Measurements from ENCODE around the gene KCNH8.

KCNH8 gene

GRCh38 chr3:19334120-19334519 is 185.8 kb downstream of the KCNH8 start:
- no peak for DNase-seq (ENCODE audit: low read depth, low spot score)
- H3K4me3 ChIP-seq (ENCODE audit: low read length) = no peak overlapping the region

GRCh38 chr3:19338769-19339168 is 190.5 kb downstream of the KCNH8 start:
- no peak overlapping the region for H3K4me3 ChIP-seq (ENCODE audit: low read length)
- DNase-seq (ENCODE audit: low read depth, low spot score) = no peak

- no peak overlapping the region for H3K4me3 ChIP-seq (ENCODE audit: low read length)
Observed at GRCh38 chr3:19342389-19342788, 194.1 kb downstream of the KCNH8 start.

GRCh38 chr3:19346759-19347158 is 198.4 kb downstream of the KCNH8 start:
- no peak overlapping the region for H3K4me3 ChIP-seq (ENCODE audit: low read length)
- no peak for DNase-seq (ENCODE audit: low read depth, low spot score)

More at GRCh38 chr3:19342389-19342788, 194.1 kb downstream of the KCNH8 start:
- no peak for DNase-seq (ENCODE audit: low read depth, low spot score)

DNA sequence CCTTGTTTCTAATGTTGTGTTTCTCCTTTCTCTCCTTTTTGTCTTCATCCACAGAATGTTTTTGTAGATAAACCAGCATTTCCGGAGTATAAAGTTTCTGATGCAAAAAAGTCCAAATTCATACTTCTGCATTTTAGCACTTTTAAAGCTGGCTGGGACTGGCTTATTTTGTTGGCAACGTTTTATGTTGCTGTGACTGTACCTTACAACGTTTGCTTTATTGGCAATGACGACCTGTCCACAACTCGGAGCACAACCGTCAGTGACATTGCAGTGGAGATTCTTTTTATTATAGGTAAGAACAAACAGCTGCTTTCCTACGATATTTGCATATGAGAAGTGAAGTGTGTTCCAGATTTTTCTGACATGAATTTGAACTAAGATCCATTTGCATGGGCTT is 199.4 kb downstream of the KCNH8 start:
- no peak overlapping the region for H3K4me3 ChIP-seq (ENCODE audit: low read length)
- no peak for DNase-seq (ENCODE audit: low read depth, low spot score)

DNA sequence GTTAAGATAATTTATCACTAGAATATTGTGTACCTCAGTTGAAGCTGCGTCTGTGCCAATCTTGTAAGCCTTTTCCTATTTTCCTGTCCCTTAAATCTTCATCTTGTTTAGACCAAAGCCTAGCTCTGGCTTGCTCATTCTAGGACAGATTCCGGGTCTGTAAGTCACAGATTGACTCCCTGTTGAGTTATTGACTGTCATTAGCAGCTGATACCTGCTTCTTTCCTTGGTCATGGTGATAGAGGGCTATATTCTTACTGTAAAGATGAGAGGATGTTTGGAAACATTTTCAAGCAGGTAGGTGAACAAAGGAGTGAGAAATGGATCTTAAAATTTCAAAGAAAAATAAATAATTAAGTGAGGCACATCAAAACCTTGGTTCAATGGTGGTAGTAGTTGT is 200.2 kb downstream of the KCNH8 start:
- no peak for DNase-seq (ENCODE audit: low read depth, low spot score)
- no peak overlapping the region for H3K4me3 ChIP-seq (ENCODE audit: low read length)

GRCh38 chr3:19348941-19349564 is 200.7 kb downstream of the KCNH8 start:
- peak; percentile 24 for DNase-seq (ENCODE audit: low read depth, low spot score)
- H3K4me3 ChIP-seq (ENCODE audit: low read length) = no peak overlapping the region

- DNase-seq (ENCODE audit: low read depth, low spot score) = no peak
- no peak overlapping the region for H3K4me3 ChIP-seq (ENCODE audit: low read length)
Observed at GRCh38 chr3:19357947-19358346, 209.6 kb downstream of the KCNH8 start.

- H3K4me3 ChIP-seq (ENCODE audit: low read length) = no peak overlapping the region
- no peak for DNase-seq (ENCODE audit: low read depth, low spot score)
Observed at GRCh38 chr3:19363071-19363470, 214.8 kb downstream of the KCNH8 start.

DNA sequence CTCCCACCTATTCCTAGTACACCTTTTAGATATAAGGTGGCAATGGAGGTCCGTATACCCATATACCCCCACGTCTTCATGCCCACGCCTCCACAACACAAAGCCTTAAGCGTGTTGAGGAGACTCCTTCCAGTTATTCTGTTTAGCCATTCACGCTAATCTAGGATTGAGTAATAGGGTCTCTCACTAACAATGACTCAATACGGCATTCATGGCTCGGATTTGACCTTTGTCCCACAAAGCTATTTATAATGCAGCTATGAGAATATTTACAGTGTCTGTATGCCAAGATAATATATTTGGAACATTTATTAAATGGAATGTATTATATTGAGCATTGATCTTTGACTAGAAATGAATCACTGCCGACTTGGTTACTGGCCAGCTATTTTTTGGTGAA is 215.8 kb downstream of the KCNH8 start:
- no peak overlapping the region for H3K4me3 ChIP-seq (ENCODE audit: low read length)
- DNase-seq (ENCODE audit: low read depth, low spot score) = no peak

- H3K4me3 ChIP-seq (ENCODE audit: low read length) = no peak overlapping the region
- no peak for DNase-seq (ENCODE audit: low read depth, low spot score)
Observed at GRCh38 chr3:19365471-19365870, 217.2 kb downstream of the KCNH8 start.

GRCh38 chr3:19384868-19385267 is 236.6 kb downstream of the KCNH8 start:
- no peak overlapping the region for H3K4me3 ChIP-seq (ENCODE audit: low read length)
- DNase-seq (ENCODE audit: low read depth, low spot score) = no peak

DNA sequence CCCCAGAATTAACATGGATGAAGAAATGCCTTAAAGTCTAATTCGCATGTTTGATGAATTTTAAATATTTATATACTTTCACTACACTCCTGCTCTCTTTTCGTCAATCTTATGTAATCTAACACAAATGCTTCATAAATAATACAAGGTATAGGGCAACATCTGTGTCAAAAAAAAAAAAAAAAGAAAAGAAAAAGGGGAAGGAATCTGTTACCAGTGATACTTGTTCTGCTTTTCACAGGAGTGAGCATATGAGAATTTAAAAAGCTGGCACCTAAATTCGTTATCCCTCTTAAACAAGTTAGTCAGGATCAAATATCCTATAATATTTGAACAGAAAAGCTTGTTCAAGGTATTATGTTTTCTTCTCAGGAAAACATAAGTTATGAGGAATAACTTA is 243.8 kb downstream of the KCNH8 start:
- no peak overlapping the region for H3K4me3 ChIP-seq (ENCODE audit: low read length)
- DNase-seq (ENCODE audit: low read depth, low spot score) = no peak

GRCh38 chr3:19394946-19395345 is 246.6 kb downstream of the KCNH8 start:
- H3K4me3 ChIP-seq (ENCODE audit: low read length) = no peak overlapping the region
- DNase-seq (ENCODE audit: low read depth, low spot score) = no peak

- no peak for DNase-seq (ENCODE audit: low read depth, low spot score)
- H3K4me3 ChIP-seq (ENCODE audit: low read length) = no peak overlapping the region
Observed at GRCh38 chr3:19396726-19397125, 248.4 kb downstream of the KCNH8 start.

DNA sequence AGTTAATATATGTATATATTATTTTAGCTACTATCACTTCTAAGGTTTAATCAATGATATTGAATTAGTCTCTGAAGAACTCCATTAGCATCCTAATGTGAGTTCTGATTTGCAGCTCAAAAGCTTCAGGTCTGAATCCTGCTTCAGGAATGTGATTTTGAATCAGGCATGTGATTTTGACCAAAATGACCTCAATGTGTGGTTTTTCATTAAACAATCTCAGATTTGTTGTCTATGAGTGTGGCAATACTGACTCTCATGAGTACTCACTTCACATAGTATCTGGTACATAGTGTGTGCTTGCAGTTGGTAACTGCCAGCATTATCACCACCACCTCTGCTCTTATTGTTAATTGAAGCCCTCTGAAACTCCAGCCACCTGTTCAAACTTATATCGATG is 251.0 kb downstream of the KCNH8 start:
- no peak overlapping the region for H3K4me3 ChIP-seq (ENCODE audit: low read length)
- DNase-seq (ENCODE audit: low read depth, low spot score) = no peak

GRCh38 chr3:19399836-19400235 is 251.5 kb downstream of the KCNH8 start:
- no peak overlapping the region for H3K4me3 ChIP-seq (ENCODE audit: low read length)
- no peak for DNase-seq (ENCODE audit: low read depth, low spot score)

GRCh38 chr3:19420159-19420558 is 271.8 kb downstream of the KCNH8 start:
- no peak for DNase-seq (ENCODE audit: low read depth, low spot score)

GRCh38 chr3:19425825-19426224 is 277.5 kb downstream of the KCNH8 start:
- no peak for DNase-seq (ENCODE audit: low read depth, low spot score)
- H3K4me3 ChIP-seq (ENCODE audit: low read length) = no peak overlapping the region

More at GRCh38 chr3:19420159-19420558, 271.8 kb downstream of the KCNH8 start:
- H3K4me3 ChIP-seq (ENCODE audit: low read length) = no peak overlapping the region

- DNase-seq (ENCODE audit: low read depth, low spot score) = no peak
- H3K4me3 ChIP-seq (ENCODE audit: low read length) = no peak overlapping the region
Observed at GRCh38 chr3:19427422-19428149, 279.3 kb downstream of the KCNH8 start.

GRCh38 chr3:19428729-19429128 is 280.4 kb downstream of the KCNH8 start:
- DNase-seq (ENCODE audit: low read depth, low spot score) = no peak
- H3K4me3 ChIP-seq (ENCODE audit: low read length) = no peak overlapping the region

Measured in Jurkat, Clone E6-1 (cell line).